GM18499 (cell line): Measurements from ENCODE around the gene MLLT10.
"Not testable (repeated sequence)": the region's sequence is repeated elsewhere in the genome, so short reads cannot be mapped to it uniquely, and the experiment has no call there.

Experiments used
- ATAC-seq: cut with Tn5 transposase; IDR thresholded peaks from one replicate; pipeline ENCODE4 v1.9.1; 2021; ENCODE audit warnings: moderate number of reproducible peaks; ENCODE audit not compliant: insufficient read depth, unreplicated experiment

The MLLT10 gene

GRCh38 chr10:21558984-21559383, 25.0 kb downstream of the MLLT10 start:
- ATAC-seq, result not testable (repeated sequence)

- ATAC-seq, result no peak
These were observed 36.9 kb downstream of the MLLT10 start for GRCh38 chr10:21570761-21571521.

- ATAC-seq, result no peak
These were observed 38.5 kb downstream of the MLLT10 start for GRCh38 chr10:21572578-21572977.

GRCh38 chr10:21574514-21574913, 40.5 kb downstream of the MLLT10 start:
- not testable (repeated sequence) for ATAC-seq

- no peak for ATAC-seq
These were observed 45.3 kb downstream of the MLLT10 start for GRCh38 chr10:21579291-21579690.

- peak; percentile 76 for ATAC-seq
These were observed 47.4 kb downstream of the MLLT10 start for GRCh38 chr10:21581421-21581834.

- ATAC-seq, result no peak
These were observed 51.0 kb downstream of the MLLT10 start for GRCh38 chr10:21584834-21585530.

- no peak for ATAC-seq
These were observed 53.4 kb downstream of the MLLT10 start for GRCh38 chr10:21587391-21587790.

- not testable (repeated sequence) for ATAC-seq
These were observed 54.1 kb downstream of the MLLT10 start for GRCh38 chr10:21588159-21588558.

- ATAC-seq, result no peak
These were observed 60.0 kb downstream of the MLLT10 start for GRCh38 chr10:21593986-21594385.

- ATAC-seq, result no peak
These were observed 65.5 kb downstream of the MLLT10 start for GRCh38 chr10:21599582-21599981.

- no peak for ATAC-seq
These were observed 66.9 kb downstream of the MLLT10 start for GRCh38 chr10:21600804-21601433.

- no peak for ATAC-seq
These were observed 68.3 kb downstream of the MLLT10 start for GRCh38 chr10:21602313-21602712.

GRCh38 chr10:21603721-21604120, 69.7 kb downstream of the MLLT10 start:
- ATAC-seq, result no peak

GRCh38 chr10:21604651-21605050, 70.6 kb downstream of the MLLT10 start:
- ATAC-seq, result no peak

GRCh38 chr10:21607907-21608306, 73.9 kb downstream of the MLLT10 start:
- ATAC-seq, result no peak

- ATAC-seq, result no peak
These were observed 80.0 kb downstream of the MLLT10 start for GRCh38 chr10:21614000-21614399.

GRCh38 chr10:21617267-21617666, 83.2 kb downstream of the MLLT10 start:
- no peak for ATAC-seq

GRCh38 chr10:21623291-21623690, 89.3 kb downstream of the MLLT10 start:
- ATAC-seq, result no peak

GRCh38 chr10:21624421-21624820, 90.4 kb downstream of the MLLT10 start:
- not testable (repeated sequence) for ATAC-seq

GRCh38 chr10:21624951-21625350, 90.9 kb downstream of the MLLT10 start:
- ATAC-seq, result no peak
